Measurements from ENCODE around the gene MAPKAPK5.

Gene MAPKAPK5

GRCh38 chr12:111841750-111842555 lies at the start of gene MAPKAPK5:
MAPKAPK5 (plus strand) TSS chr12:111842228; CDS start chr12:111842734, 506 bp downstream.
- peak within 1 kb of the TSS; percentile 97 for H3K27ac ChIP-seq
- TF ChIP-seq CTCF (conservative IDR thresholded peaks at IDR 0.05), result no peak
- peak; percentile 85 for TF ChIP-seq ZFX (IDR thresholded peaks at IDR 0.05)

- no peak overlapping the region for H3K27ac ChIP-seq
- TF ChIP-seq ZFX (IDR thresholded peaks at IDR 0.05) (no peak), CTCF (conservative IDR thresholded peaks at IDR 0.05) (no peak)
Measured at GRCh38 chr12:111792856-111793235, 49.2 kb upstream of the MAPKAPK5 start.

- no peak overlapping the region for H3K27ac ChIP-seq
- no peak for TF ChIP-seq CTCF (conservative IDR thresholded peaks at IDR 0.05)
- TF ChIP-seq ZFX (IDR thresholded peaks at IDR 0.05), result no peak
Measured at GRCh38 chr12:111798182-111798581, 43.8 kb upstream of the MAPKAPK5 start.

- TF ChIP-seq CTCF (conservative IDR thresholded peaks at IDR 0.05), result no peak
- no peak for TF ChIP-seq ZFX (IDR thresholded peaks at IDR 0.05)
- no peak overlapping the region for H3K27ac ChIP-seq
Measured at GRCh38 chr12:111799758-111800157, 42.3 kb upstream of the MAPKAPK5 start.

- H3K27ac ChIP-seq, result no peak overlapping the region
- TF ChIP-seq ZFX (IDR thresholded peaks at IDR 0.05), result no peak
- no peak for TF ChIP-seq CTCF (conservative IDR thresholded peaks at IDR 0.05)
Measured at GRCh38 chr12:111803038-111803626, 38.9 kb upstream of the MAPKAPK5 start.

GRCh38 chr12:111803851-111804250 lies 38.2 kb upstream of the MAPKAPK5 start:
- no peak overlapping the region for H3K27ac ChIP-seq
- TF ChIP-seq CTCF (conservative IDR thresholded peaks at IDR 0.05) (no peak), ZFX (IDR thresholded peaks at IDR 0.05) (no peak)

GRCh38 chr12:111806304-111806703 lies 35.7 kb upstream of the MAPKAPK5 start:
- TF ChIP-seq CTCF (conservative IDR thresholded peaks at IDR 0.05) (no peak), ZFX (IDR thresholded peaks at IDR 0.05) (no peak)
- no peak overlapping the region for H3K27ac ChIP-seq

Data from C4-2B (cell line).